Neutrophil (primary cell): ENCODE measurements around the gene GABRG1.

ENCODE experiments used
- H3K27ac ChIP-seq: fragments of 200-600 bp; sonication (generic); 2 replicates; pipeline ENCODE4 v1.5.1; 2016; ENCODE audit warnings: mild to moderate bottlenecking, moderate library complexity
- H3K27me3 ChIP-seq: fragments of 200-600 bp; sonication (generic); 2 replicates; pipeline ENCODE4 v1.6.0; 2016; ENCODE audit warnings: mild to moderate bottlenecking
- H3K36me3 ChIP-seq: fragments of 200-600 bp; sonication (generic); 2 replicates; pipeline ENCODE4 v1.5.1; 2017
- H3K4me1 ChIP-seq, 2 experiments: fragments of 200-600 bp in 1 of 2; sonication (generic) in 1 of 2; 1 replicate in 1 of 2; 2 replicates in 1 of 2; pipeline versions ENCODE4 v1.5.1 to v1.6.1; 2013 to 2016; ENCODE audit warnings: low read depth in 1 of 2, low read length in 1 of 2, mild to moderate bottlenecking in 1 of 2, moderate library complexity in 1 of 2; ENCODE audit not compliant: control insufficient read depth in 1 of 2, insufficient read depth in 1 of 2
- H3K4me3 ChIP-seq, 2 experiments: fragments of 200-600 bp in 1 of 2; sonication (generic) in 1 of 2; 1 replicate in 1 of 2; 2 replicates in 1 of 2; pipeline ENCODE4 v1.5.1; 2013 to 2016; ENCODE audit warnings: low read depth in 1 of 2, low read length in 1 of 2, mild to moderate bottlenecking in 1 of 2, moderate library complexity in 1 of 2
- H3K9me3 ChIP-seq: fragments of 200-600 bp; sonication (generic); 2 replicates; pipeline ENCODE4 v1.5.1; 2016
- CTCF ChIP-seq: fragments of 200-600 bp; sonication (generic); IDR thresholded peaks from 2 replicates; pipeline ENCODE4 v1.5.1; 2016; ENCODE audit warnings: antibody characterized with exemption

Gene GABRG1

GRCh38 chr4:46123913-46124755 lies at the start of gene GABRG1:
Gene GABRG1, minus strand, starts transcription at chr4:46124054. Its CDS starts 141 bp downstream, at chr4:46123913.
- no peak for TF ChIP-seq CTCF
- H3K4me1 ChIP-seq = no peaks in the 10 kb centered on the region
- no peaks in the 10 kb centered on the region for H3K27me3 ChIP-seq
- H3K4me3 ChIP-seq = no peak within 1 kb of the TSS
- H3K36me3 ChIP-seq = no peaks in the 10 kb centered on the region
- no peak within 1 kb of the TSS for H3K27ac ChIP-seq
- no peaks in the 10 kb centered on the region for H3K9me3 ChIP-seq

GRCh38 chr4:46146993-46147392 lies 23.1 kb upstream of the GABRG1 start:
- Histone ChIP-seq H3K4me3 (no peak overlapping the region), H3K27me3 (no peaks in the 10 kb centered on the region), H3K27ac (no peak overlapping the region), H3K36me3 (no peaks in the 10 kb centered on the region), H3K4me1 (no peaks in the 10 kb centered on the region), H3K9me3 (peaks cover 6% of the 10 kb centered on the region)
- no peak for TF ChIP-seq CTCF

- no peak overlapping the region for H3K4me3 ChIP-seq
- no peaks in the 10 kb centered on the region for H3K4me1 ChIP-seq
- no peak for TF ChIP-seq CTCF
- no peaks in the 10 kb centered on the region for H3K27me3 ChIP-seq
- H3K27ac ChIP-seq = no peak overlapping the region
- H3K36me3 ChIP-seq = no peaks in the 10 kb centered on the region
- no peaks in the 10 kb centered on the region for H3K9me3 ChIP-seq
Measured at GRCh38 chr4:46131498-46132057, 7.7 kb upstream of the GABRG1 start.

- no peaks in the 10 kb centered on the region for H3K9me3 ChIP-seq
- H3K27ac ChIP-seq = no peak overlapping the region
- H3K36me3 ChIP-seq = no peaks in the 10 kb centered on the region
- no peak for TF ChIP-seq CTCF
- H3K4me3 ChIP-seq = no peak overlapping the region
- no peaks in the 10 kb centered on the region for H3K27me3 ChIP-seq
- H3K4me1 ChIP-seq = no peaks in the 10 kb centered on the region
Measured at GRCh38 chr4:46124773-46125413, 1.0 kb upstream of the GABRG1 start.

GRCh38 chr4:46081674-46082073 lies 42.2 kb downstream of the GABRG1 start:
- no peak for TF ChIP-seq CTCF

More at GRCh38 chr4:46081674-46082073, 42.2 kb downstream of the GABRG1 start:
- no peaks in the 10 kb centered on the region for H3K36me3 ChIP-seq
- no peaks in the 10 kb centered on the region for H3K27me3 ChIP-seq
- no peak overlapping the region for H3K4me3 ChIP-seq
- no peaks in the 10 kb centered on the region for H3K9me3 ChIP-seq
- H3K27ac ChIP-seq = no peak overlapping the region
- H3K4me1 ChIP-seq = no peaks in the 10 kb centered on the region
